SJSA1 (cell line): ENCODE data around the gene ELOA2. TPM values are rescaled to one million over a fixed set of nuclear protein-coding genes. Genes with fewer than 3 reads are reported as not detected.

Experiments used
- DNase-seq, 2 experiments: peaks; one replicate each; pipeline ENCODE4 v3.0.0-alpha.2; 2015 to 2020; ENCODE audit warnings: low spot score in 2 of 2, low read depth in 1 of 2
- H3K27ac ChIP-seq: fragments of 250-450 bp; sonication (Bioruptor Pico); 2 replicates; pipeline ENCODE4 v1.5.1; 2020; ENCODE audit warnings: mild to moderate bottlenecking, moderate library complexity
- H3K27me3 ChIP-seq: fragments of 250-450 bp; sonication (Bioruptor Pico); replicated peaks from 2 replicates; pipeline ENCODE4 v1.5.1; 2020; ENCODE audit warnings: mild to moderate bottlenecking, moderate library complexity
- H3K36me3 ChIP-seq: fragments of 250-450 bp; sonication (Bioruptor Pico); 2 replicates; pipeline ENCODE4 v1.5.1; 2020; ENCODE audit warnings: mild to moderate bottlenecking
- H3K4me1 ChIP-seq: fragments of 250-450 bp; sonication (Bioruptor Pico); replicated peaks from 2 replicates; pipeline ENCODE4 v1.6.1; 2021; ENCODE audit warnings: mild to moderate bottlenecking
- H3K4me3 ChIP-seq: fragments of 250-450 bp; sonication (Bioruptor Pico); 2 replicates; pipeline ENCODE4 v1.5.1; 2020; ENCODE audit warnings: mild to moderate bottlenecking
- H3K9me3 ChIP-seq: fragments of 250-450 bp; sonication (Bioruptor Pico); replicated peaks from 2 replicates; pipeline ENCODE4 v1.5.1; 2020; ENCODE audit warnings: mild to moderate bottlenecking
- total RNA-seq: library from RNA; depleted of rRNA; stranded (reverse); fragments of >200 nt; shearing (Covaris generic); gene quantifications from 2 replicates; pipeline ENCODE4 v1.2.3, GENCODE V29; 2014; rRNA removed

ELOA2 gene, protein sequence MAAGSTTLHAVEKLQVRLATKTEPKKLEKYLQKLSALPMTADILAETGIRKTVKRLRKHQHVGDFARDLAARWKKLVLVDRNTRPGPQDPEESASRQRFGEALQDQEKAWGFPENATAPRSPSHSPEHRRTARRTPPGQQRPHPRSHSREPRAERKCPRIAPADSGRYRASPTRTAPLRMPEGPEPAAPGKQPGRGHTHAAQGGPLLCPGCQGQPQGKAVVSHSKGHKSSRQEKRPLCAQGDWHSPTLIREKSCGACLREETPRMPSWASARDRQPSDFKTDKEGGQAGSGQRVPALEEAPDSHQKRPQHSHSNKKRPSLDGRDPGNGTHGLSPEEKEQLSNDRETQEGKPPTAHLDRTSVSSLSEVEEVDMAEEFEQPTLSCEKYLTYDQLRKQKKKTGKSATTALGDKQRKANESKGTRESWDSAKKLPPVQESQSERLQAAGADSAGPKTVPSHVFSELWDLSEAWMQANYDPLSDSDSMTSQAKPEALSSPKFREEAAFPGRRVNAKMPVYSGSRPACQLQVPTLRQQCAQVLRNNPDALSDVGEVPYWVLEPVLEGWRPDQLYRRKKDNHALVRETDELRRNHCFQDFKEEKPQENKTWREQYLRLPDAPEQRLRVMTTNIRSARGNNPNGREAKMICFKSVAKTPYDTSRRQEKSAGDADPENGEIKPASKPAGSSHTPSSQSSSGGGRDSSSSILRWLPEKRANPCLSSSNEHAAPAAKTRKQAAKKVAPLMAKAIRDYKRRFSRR
- not detected in 2 replicates for total RNA-seq

DNA sequence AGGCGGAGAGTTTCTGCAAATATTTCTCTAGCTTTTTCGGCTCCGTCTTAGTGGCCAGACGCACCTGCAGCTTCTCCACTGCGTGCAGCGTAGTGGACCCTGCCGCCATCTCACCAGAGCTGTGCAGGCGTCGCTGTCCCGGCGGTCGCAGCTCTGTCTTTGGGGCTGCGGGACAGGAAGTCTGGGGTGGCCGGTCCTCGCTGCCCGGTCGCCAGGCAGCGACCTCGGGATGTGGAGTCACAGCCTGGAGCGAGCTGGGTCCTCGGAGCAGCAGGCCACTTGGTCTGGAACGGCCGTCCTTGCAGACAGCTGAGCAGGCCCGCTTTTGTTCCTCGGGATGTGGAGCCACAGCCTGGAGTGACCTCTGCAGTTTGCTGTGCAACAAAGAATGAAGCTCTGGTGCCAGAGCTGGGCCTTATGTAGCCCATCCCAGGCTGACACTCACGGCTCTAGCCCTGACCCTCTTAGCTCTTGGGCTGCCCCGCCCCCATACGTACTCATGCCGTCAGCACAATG is at the start of gene ELOA2:
Gene ELOA2, minus strand, starts transcription at position 466 of the 516 bp plus-strand sequence. Its CDS starts 357 bp downstream, at position 109.
- no peaks in the 10 kb centered on the region for H3K4me1 ChIP-seq
- H3K27ac ChIP-seq: no peak within 1 kb of the TSS
- no peaks in the 10 kb centered on the region for H3K36me3 ChIP-seq
- DNase-seq: no peak
- no peaks in the 10 kb centered on the region; the same call in 1 of the 2 replicates for H3K27me3 ChIP-seq
- H3K4me3 ChIP-seq: no peak within 1 kb of the TSS
- H3K9me3 ChIP-seq: no peaks in the 10 kb centered on the region; the same call in 1 of the 2 replicates

DNA sequence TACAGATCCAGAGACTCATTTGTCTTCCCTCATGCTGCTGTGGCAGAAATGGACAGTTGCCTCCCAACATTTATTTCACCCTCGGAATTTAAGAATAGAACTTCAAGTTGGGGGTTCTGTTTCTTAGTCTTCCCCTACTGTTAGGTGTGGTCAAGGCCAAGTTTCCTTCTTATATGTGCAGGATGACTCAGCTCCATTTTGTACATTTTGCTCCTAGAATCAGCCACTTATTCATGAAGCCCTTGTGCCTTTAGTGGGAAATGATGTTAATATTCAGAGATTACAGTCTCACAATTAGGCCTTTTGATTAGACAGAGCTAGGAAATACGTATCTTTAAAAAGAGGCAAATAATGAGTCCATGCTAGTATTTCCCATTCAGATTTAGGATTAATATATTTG is 46.2 kb upstream of the ELOA2 start:
- Histone ChIP-seq H3K27me3 (0 out of 2 replicates have a peak, but pooled peaks cover 3% of the 10 kb centered on the region), H3K4me1 (no peaks in the 10 kb centered on the region), H3K36me3 (no peaks in the 10 kb centered on the region), H3K9me3 (no peaks in the 10 kb centered on the region), H3K4me3 (no peak overlapping the region), H3K27ac (no peak overlapping the region)
- DNase-seq: no peak

DNA sequence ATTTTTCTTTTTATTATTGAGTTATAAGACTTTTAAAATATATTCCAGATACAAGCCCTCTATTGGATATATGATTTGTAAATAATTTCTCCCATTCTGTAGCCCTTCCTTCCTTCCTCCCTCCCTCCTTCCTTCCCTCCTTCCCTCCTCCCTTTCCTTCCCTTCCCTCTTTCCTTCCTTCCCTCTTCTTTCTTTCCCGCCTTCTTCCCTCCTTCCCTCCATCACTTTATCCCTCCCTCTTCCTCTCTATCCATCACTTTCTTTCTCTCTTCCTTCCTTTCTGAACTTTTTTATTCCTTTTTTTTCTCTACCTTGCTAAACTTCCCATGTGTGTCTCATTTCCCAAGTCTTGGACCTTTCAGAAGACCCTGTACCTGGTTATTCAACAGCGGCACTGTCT is 45.5 kb upstream of the ELOA2 start:
- DNase-seq: no peak
- no peak overlapping the region for H3K27ac ChIP-seq
- 0 out of 2 replicates have a peak, but pooled peaks cover 3% of the 10 kb centered on the region for H3K27me3 ChIP-seq
- H3K9me3 ChIP-seq: no peaks in the 10 kb centered on the region
- no peaks in the 10 kb centered on the region for H3K4me1 ChIP-seq
- H3K36me3 ChIP-seq: no peaks in the 10 kb centered on the region
- no peak overlapping the region for H3K4me3 ChIP-seq

DNA sequence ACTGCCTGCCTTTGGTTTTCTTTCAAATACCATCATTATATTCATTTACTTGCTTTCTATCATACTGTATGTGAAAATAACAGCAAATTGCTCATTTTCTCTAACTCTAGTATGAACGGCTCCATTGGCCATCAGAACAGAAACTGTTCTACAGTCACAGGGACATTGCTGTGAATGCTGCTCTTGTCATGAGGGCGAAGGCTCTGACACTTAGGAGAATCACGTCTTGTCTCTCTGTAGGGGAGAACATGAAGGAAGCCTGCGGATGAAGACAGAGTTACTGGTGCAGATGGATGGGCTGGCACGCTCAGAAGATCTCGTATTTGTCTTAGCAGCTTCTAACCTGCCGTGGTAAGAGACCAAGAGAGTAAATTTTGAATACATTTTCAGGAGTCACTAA is 41.7 kb upstream of the ELOA2 start:
- no peak for DNase-seq
- H3K27ac ChIP-seq: no peak overlapping the region
- H3K36me3 ChIP-seq: no peaks in the 10 kb centered on the region
- no peaks in the 10 kb centered on the region for H3K9me3 ChIP-seq
- H3K4me1 ChIP-seq: no peaks in the 10 kb centered on the region
- H3K4me3 ChIP-seq: no peak overlapping the region
- peaks cover 13% of the 10 kb centered on the region; the same call in 1 of the 2 replicates for H3K27me3 ChIP-seq

DNA sequence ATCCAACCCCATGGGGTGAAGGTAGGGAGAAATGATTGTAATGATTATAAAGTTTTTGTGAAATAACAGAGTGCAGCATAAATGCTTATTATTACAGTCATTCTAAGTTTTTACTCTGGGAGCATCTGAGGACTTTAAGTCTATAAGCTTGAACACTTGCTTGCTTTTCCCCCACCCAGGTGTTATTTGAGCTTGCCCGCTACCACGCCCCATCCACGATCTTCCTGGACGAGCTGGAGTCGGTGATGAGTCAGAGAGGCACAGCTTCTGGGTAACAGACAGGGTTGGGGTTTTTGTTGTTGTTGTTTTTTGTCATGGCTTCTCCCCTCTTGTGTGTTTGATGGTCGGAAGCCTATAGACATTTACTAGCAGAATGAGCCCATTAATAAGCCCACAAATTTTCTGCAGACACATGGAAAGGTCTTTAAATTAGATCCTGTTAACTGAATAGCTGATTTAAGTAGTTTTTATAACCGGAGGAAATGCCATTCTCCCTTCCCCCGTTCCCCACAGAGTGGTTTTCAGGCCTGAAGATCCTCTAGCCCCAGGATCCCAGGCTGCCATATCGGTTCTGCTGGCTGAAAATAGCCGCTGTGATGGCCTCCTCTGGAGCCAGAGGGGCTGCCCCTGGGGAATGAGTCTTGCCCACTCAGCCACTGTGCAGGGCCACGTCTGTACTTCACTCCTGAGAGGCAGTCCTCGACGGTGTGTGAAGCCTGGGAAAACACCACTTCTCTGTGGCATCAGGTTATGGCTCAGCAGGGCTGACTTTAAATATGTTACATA is 39.9 kb upstream of the ELOA2 start:
- Histone ChIP-seq H3K36me3 (no peaks in the 10 kb centered on the region), H3K9me3 (no peaks in the 10 kb centered on the region), H3K4me1 (no peaks in the 10 kb centered on the region), H3K27ac (no peak overlapping the region), H3K4me3 (no peak overlapping the region), H3K27me3 (peaks cover 13% of the 10 kb centered on the region; the same call in 1 of the 2 replicates)
- no peak for DNase-seq

DNA sequence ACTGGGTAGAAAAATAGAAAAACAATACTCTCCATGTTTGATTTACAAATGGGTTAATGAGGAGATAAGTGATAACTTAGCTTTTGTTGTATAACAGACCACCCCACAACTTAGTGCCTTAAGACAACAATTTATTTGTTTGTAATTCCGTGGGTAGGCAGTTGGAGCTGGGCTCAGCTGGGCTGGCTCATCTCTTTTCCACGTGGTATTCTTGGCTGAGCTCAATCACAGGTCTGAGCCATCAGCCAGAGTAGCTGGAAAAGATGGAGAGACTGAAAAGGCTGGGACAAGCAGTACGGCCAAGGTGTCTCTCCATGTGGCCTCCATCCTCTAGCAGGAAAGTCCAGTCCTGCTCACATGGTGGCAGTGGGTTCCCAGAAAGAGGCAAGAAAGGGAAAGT is 32.2 kb upstream of the ELOA2 start:
- Histone ChIP-seq H3K4me1 (no peaks in the 10 kb centered on the region), H3K36me3 (no peaks in the 10 kb centered on the region), H3K27me3 (no peaks in the 10 kb centered on the region), H3K9me3 (no peaks in the 10 kb centered on the region), H3K27ac (no peak overlapping the region), H3K4me3 (no peak overlapping the region)
- no peak for DNase-seq

DNA sequence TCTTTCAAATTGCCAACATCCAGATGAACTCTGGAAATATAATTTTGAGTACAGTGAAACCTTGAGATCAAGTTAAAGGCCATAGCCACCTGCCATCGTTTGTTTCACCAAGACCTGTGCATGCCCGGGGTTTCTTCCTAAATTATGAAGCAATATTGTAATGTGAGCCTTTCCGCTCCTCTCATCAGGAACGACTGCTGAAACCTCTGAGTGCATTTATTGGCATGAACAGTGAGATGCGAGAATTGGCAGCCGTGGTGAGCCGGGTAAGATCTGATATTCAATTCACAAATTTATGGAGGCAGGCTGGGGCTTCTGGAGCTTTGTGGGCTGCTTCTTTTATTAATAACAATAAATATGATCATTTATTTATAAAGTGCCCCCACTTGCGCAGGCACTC is 27.7 kb upstream of the ELOA2 start:
- H3K9me3 ChIP-seq: no peaks in the 10 kb centered on the region
- H3K4me1 ChIP-seq: no peaks in the 10 kb centered on the region
- no peaks in the 10 kb centered on the region for H3K27me3 ChIP-seq
- H3K36me3 ChIP-seq: no peaks in the 10 kb centered on the region
- DNase-seq: no peak
- no peak overlapping the region for H3K4me3 ChIP-seq
- no peak overlapping the region for H3K27ac ChIP-seq

DNA sequence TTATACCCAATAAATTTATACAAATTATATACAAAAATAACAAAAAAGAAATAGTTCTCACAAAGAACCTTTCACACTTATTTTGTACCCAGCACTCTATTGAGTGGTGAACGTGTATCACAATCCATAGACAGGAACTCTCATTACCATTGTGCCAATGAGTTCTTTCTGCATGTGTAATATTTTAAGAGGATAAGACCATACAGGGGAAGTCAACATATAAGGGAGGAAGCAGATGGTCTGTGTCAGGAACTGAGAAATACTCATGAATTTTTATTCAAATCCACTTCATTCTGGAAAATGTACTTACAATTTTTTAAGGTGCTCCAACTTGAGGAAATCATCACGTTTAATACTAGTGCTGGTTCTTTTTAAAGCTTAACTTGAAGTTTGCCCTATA is 27.1 kb upstream of the ELOA2 start:
- H3K27me3 ChIP-seq: no peaks in the 10 kb centered on the region
- no peak for DNase-seq
- no peak overlapping the region for H3K4me3 ChIP-seq
- no peak overlapping the region for H3K27ac ChIP-seq
- H3K4me1 ChIP-seq: no peaks in the 10 kb centered on the region
- H3K9me3 ChIP-seq: no peaks in the 10 kb centered on the region
- no peaks in the 10 kb centered on the region for H3K36me3 ChIP-seq

DNA sequence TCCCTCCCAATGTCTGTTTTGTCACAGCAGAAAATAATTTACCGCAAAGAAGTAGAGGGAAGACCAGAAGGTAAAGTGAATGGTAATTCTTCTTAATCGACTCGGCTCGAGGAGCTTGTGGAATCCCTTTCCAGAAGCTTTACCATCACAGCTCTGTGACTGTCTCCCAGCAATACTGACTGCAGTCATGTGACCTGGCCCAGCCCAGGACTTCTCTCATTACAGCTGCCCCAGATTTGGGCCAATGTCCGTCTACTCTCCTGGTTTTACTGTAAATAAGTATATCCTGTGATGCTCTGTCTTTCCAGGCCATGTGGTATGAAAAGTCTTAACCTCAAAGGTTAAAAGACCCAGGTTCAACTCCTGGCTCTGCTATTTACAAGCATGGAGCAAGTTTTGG is 18.9 kb upstream of the ELOA2 start:
- Histone ChIP-seq H3K27me3 (peaks cover 11% of the 10 kb centered on the region), H3K9me3 (no peaks in the 10 kb centered on the region), H3K27ac (no peak overlapping the region), H3K4me1 (no peaks in the 10 kb centered on the region), H3K4me3 (no peak overlapping the region), H3K36me3 (no peaks in the 10 kb centered on the region)
- no peak for DNase-seq

DNA sequence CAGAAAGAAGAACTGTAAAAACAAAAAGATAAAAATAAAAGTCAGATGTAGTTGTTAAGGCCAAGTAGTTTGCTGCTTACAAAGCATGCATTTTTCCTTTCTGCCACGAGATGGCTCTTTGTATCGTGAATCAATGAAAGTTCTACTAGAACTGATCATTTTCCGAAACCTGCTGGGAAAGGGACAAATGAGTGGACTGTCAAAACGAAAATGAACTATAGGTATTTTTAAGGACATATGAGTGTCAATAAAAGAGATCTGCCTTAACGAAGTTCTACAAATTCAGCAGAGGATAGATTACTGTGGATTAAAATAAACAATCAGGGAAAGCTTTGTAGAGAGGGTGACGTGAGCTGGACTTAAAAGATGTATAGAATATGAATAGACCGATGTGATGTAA is 15.0 kb upstream of the ELOA2 start:
- Histone ChIP-seq H3K27ac (no peak overlapping the region), H3K27me3 (peaks cover 11% of the 10 kb centered on the region), H3K4me3 (no peak overlapping the region), H3K9me3 (no peaks in the 10 kb centered on the region), H3K36me3 (no peaks in the 10 kb centered on the region), H3K4me1 (no peaks in the 10 kb centered on the region)
- no peak for DNase-seq

DNA sequence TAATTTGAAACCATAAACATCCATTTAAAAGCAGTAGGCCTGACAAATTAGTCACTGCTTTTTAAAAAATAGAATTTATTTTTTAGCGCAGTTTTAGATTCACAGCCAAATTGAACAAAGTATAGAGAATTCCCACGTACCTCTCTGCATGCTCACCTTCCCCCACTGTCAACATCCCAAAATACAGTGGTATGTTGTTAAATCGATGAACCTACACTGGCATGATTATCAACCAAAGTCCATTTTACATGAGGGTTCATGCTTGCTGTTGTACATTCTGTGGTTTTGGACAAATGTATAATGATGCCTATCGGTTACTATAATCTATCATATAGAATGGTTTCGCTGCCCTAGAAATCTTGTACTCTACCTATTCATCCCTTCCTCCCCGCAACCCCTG is 5.6 kb upstream of the ELOA2 start:
- Histone ChIP-seq H3K27me3 (peaks cover 4% of the 10 kb centered on the region; the same call in 1 of the 2 replicates), H3K36me3 (no peaks in the 10 kb centered on the region), H3K9me3 (no peaks in the 10 kb centered on the region), H3K4me1 (no peaks in the 10 kb centered on the region), H3K27ac (no peak overlapping the region), H3K4me3 (no peak overlapping the region)
- DNase-seq: no peak

DNA sequence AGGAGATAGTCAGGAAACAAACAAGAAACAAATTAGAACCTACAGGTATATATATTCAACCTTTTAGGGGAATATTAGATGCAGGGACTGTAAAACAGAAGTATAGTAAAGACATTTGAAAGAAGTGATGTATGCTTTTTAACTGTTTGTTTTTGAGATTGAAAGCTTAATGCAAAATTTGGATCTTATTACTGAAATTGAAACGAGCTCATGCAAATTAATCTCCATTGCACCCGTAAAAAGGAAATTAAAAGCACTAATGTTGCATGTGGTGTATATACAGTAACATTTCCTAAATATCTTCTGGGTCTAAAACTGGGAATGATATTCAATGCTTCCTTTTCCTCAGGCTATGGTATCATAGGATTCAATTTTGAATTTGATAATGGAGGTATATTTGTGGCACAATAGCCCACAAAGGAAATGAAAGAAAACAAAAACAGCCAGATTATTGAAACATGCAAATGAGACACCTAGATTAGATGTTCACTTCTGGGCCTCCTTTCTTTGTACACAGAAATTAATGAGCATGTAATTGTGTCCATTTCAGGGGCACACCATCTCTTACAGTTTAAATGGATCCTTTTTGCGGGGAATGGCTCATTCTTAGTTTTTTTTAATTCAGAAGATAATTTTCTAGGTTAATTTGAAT is 1.6 kb upstream of the ELOA2 start:
- no peak overlapping the region for H3K27ac ChIP-seq
- H3K4me1 ChIP-seq: no peaks in the 10 kb centered on the region
- H3K9me3 ChIP-seq: no peaks in the 10 kb centered on the region; the same call in 1 of the 2 replicates
- no peak overlapping the region for H3K4me3 ChIP-seq
- peaks cover 1% of the 10 kb centered on the region; the same call in 1 of the 2 replicates for H3K27me3 ChIP-seq
- H3K36me3 ChIP-seq: no peaks in the 10 kb centered on the region
- no peak for DNase-seq

DNA sequence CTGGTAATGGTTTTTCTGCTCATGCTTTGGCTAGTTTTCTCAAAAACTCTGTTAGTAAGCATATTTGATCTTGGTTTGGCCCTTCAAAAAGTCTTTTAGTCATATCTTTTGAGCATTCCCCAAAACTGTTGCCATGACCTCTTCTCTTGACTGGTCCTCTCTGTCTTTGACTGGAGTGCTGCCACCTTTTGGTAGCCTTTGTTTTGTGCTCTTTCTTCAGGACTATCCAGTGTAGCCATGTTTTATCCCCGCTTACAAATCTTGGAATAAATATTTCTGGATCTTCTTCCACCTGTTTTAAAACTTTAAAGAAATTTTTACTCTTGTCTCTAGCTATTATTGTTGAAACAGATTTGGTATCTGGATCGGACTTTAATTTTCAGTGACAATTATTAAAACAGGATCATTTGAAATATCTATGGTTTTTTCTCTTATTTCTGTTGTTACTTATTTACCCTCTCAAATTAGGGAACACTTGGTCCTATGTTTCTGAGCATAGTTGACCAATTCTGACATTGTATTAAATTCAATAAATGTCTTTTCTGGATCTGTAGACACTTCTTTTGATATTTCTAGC is 965 bp upstream of the ELOA2 start:
- Histone ChIP-seq H3K36me3 (no peaks in the 10 kb centered on the region), H3K9me3 (no peaks in the 10 kb centered on the region; the same call in 1 of the 2 replicates), H3K27me3 (no peaks in the 10 kb centered on the region; the same call in 1 of the 2 replicates), H3K4me3 (no peak overlapping the region), H3K27ac (no peak overlapping the region), H3K4me1 (no peaks in the 10 kb centered on the region)
- DNase-seq: no peak
